ENCODE data around the gene DSEL.

DSEL gene
- total RNA-seq = 2.7 to 6.5 (median 3.2) reads per million in 3 experiments

DNA sequence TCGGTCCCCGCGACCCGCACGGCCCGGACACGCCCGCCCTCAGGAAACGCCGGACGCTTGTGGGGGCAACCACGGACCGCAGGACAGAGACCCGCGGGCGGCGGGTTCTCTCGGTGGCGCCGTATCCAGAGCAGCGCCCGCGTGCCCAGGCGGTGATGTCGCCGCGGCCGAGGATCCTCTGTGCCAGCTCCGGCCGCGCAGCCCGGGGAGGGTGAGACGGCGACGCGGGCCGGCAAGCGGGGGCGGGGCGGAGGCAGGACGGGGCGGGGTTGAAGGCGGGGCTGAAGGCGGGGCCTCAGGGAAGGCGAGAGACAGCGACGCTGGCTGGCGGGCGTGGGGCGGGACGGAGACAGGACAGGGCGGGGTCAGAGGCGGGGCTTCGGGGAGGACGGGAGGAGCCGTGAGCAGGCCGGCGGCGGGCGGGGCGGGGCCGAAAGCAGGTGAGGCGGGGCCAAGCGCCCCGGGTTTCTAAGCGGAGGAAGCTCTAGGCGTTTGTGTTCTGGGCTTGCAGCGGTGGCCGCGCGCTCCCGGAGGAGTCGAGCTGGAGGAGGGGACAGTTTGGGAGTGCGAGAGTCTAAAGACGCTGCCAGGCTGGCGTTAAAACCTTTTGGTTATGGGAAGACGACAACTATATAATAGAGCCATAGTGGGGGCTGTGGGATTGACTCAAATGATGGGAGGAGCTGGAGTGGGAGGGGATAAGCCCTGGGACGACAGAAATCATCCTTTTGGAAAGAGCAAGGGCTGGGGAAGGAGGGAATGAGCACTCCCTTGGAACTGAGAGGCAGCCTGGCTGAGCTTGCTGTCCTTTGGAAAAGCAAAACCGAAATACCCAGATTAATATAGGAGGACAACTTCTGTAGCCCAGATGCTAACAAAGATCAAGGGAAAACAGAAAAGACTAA is at the start of gene DSEL:
Gene DSEL, minus strand, starts transcription at position 182 of the 905 bp plus-strand sequence. CDS start 2,112 bp downstream, outside the sequence.
- peak; percentile 93 for DNase-seq

DNA sequence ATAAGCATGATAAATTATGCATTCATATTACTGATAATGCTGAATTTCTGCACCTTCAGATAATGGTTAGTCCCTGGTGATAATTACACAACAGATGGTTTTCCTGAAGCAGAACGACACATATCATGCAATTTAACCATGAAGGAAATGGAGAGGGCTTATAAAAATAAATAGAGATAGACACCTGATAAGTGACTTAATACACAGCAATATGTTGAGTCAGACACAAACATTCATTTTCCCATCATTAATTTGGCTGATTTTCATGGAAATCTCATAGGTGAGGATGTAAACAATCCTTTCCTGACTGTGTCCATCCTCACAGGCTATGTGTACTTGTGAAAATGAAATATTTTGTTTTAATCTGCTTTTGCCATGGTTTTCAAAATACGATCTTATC is 36.9 kb upstream of the DSEL start:
- DNase-seq = no peak

GRCh38 chr18:67550872-67551520 is 34.5 kb upstream of the DSEL start:
- DNase-seq = no peak

DNA sequence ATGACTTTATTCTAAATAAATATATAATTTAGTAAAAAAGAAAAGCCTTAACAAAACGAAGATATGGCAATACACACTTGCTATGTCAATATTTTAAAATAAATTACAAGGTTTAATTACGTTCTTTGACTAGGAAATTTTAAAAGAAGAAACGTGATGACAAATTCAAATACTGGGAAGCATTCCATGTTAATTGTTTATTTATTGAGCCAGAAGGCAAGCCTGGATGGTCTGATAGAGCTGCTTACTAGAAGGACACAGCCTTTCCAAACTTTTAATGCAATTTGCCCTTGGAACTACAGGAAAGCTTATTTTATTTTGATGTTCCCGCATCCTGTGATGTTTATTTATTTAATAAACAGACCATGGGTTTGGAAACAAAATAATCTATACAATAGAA is 33.4 kb upstream of the DSEL start:
- DNase-seq = no peak

DNA sequence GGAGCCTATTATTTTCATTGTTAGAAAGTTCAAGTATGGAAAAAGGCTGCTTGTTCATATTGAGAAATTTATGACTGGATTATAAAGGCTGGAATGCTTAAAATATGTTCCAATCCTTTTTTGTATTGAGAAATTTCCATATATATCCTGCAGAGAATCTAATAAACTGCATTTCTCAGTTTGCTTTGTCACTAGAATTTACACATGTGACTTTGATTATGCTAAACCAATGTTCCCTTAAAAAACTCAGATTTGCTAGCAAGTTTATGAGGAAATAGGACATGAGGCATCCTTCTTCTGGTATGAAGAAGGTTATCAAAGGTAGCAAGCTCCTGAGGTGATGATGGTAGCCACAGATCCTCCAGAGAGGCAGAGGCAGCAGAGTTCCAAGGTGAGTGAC is 29.2 kb upstream of the DSEL start:
- no peak for DNase-seq

- no peak for DNase-seq
Observed at GRCh38 chr18:67540559-67540958, 24.0 kb upstream of the DSEL start.

DNA sequence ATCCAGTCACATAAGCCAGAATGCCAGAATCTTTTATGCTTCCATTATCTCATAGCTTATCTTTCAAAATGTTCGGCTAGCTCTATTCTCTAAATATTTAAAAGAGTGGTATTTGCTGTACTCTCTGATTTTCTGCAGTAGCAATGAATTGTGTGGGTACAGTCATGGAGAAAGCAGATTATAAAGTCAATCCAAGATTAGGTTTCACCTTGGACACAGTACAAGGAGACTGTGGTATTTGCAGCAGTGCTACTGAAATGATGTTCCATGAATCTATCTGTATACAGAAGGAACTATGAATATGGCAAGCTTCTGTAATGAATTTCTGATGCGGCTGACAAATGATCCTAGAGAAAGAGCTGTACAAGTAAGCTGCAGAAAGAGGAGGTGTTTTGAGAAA is 15.4 kb upstream of the DSEL start:
- DNase-seq = no peak

- DNase-seq = no peak
Observed at GRCh38 chr18:67525328-67526099, 9.0 kb upstream of the DSEL start.

- no peak for DNase-seq
Observed at GRCh38 chr18:67520351-67520921, 3.9 kb upstream of the DSEL start.

GRCh38 chr18:67519592-67519991 is 3.1 kb upstream of the DSEL start:
- DNase-seq = no peak

- no peak for DNase-seq
Observed at GRCh38 chr18:67518566-67518965, 2.0 kb upstream of the DSEL start.

DNA sequence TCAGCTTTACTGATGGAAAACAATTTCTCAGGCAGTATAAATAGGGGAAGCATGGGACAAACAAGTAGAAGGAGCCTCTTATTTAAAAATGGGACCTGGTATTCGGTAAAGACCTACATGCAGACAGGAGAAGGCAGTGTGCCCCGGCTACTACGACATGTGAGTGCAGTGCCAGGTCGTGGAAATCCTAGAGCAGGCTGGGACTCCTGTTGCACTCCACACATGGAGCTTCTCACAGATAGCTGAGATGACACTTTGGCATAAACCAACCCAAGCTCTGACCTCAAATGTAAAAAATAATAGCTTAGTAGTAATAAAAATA is 885 bp upstream of the DSEL start:
- no peak for DNase-seq

DNA sequence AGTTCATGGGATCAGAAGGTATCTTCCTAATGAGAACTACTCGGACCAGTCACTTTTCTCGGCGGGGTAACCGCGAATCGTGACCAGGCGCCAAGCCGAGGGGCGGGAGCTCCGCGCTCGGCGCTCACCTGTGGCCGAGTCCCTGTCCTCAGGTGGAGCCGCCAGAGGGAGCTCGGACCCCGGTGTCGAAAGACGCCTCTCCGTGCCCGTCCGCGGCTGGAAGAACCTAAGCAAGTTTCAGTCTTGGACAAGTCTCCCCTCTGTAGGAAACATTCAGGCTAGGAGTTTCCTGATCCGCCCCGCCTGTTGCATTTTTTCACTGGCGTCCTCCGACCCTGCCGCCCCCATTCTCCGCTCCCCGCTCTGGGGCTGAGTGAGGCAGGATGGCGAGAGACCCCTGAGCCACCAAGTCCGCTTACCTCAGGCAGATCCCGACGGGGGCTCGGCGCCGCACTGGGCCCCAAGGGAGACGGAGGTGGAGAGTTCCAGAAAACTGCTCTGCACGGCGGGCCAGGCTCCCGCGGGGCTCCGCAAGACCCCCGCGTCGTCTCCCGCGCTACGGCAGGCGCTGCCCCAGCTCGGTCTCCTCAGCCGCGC is 480 bp downstream of the DSEL start:
- DNase-seq = peak; percentile 37

DNA sequence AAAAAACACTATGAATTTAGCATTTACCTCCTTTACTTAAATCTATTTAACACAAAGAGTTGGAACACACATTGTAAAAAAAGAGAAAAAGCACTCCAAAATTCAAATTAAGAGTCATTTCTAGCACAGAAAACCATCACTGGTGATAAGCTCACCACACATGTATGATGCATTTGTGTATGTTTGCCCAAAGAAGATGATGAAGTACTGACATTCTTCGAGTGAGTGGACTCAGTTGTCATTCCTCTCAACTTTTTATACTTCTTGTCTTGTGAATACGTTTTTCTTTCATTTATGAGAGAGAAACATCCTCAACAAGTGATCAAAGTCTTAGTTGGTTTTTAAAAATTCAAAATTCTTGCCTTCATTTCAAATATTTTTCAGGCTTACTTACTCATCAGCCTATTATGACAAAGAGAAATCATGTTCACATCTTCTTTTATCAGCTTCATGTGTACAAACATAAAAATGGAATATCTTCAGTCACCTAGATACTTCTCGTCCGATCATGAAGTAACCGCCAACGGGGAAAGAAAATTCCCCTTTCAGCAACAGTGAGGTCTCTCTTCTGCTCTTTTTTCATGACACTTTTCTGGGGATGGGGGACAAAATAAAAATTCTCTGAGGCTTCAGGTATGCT is 1.5 kb downstream of the DSEL start:
- no peak for DNase-seq

GRCh38 chr18:67514465-67514864 is 2.1 kb downstream of the DSEL start:
- no peak for DNase-seq

DNA sequence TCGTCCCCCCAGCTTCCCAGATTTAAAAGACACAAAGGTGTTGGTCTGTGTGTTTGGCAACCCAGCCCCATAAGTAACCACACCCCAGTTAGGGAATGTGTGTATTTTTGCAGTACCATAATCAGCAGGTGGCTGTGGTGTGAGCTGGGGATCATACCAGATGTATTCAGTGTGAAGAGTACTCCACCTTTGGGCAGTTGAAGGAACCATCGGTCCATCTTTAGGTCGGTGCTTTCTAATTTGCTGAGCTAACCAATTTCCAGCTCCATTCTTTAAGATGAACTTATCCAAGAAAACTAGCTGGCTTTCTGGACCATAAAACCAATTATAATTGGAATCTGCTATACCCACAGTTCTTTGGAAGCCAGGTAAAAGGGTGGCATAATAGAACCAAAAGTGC is 3.2 kb downstream of the DSEL start:
- no peak for DNase-seq

GRCh38 chr18:67511840-67512239 is 4.7 kb downstream of the DSEL start:
- no peak for DNase-seq

DNA sequence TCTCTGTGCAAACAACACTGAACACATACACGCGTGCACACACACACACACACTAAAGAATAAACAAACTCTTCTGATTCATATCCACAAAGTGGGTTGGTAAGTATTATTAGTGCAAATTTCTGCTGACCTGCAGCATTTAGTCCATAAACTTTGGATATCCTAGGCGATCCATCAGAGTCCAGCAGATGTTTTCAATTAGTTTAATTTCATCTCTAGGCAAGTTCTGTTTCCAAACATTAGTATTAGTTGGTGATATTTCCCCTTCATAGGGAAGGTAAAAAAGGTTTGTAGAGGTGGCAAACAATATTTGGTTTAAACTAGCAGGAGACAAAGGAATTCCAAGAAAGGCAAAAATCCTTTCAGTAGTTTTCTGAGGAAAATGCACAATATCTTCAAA is 5.7 kb downstream of the DSEL start:
- no peak for DNase-seq

- no peak for DNase-seq
Observed at GRCh38 chr18:67509741-67510391, 6.7 kb downstream of the DSEL start.

- no peak for DNase-seq
Observed at GRCh38 chr18:67508146-67508545, 8.4 kb downstream of the DSEL start.

GRCh38 chr18:67504739-67505138 is 11.8 kb downstream of the DSEL start:
- no peak for DNase-seq

Measured in central memory CD4-positive, alpha-beta T cell (primary cell).